GM19193 (cell line): ENCODE results near the gene MRPS15.

Source experiments
- POLR2A ChIP-seq: IDR thresholded peaks from 4 replicates; pipeline ENCODE4 v1.6.1; 2011; ENCODE audit not compliant: insufficient read depth, insufficient read length; ENCODE audit errors: extremely low read depth

MRPS15 gene

GRCh38 chr1:36463803-36464604, at the start of gene MRPS15:
Gene MRPS15 (minus strand): TSS chr1:36464384. CDS start chr1:36464275, 109 bp downstream.
- TF ChIP-seq POLR2A, result peak; percentile 92

GRCh38 chr1:36512842-36513241, 48.7 kb upstream of the MRPS15 start:
- TF ChIP-seq POLR2A, result no peak

DNA sequence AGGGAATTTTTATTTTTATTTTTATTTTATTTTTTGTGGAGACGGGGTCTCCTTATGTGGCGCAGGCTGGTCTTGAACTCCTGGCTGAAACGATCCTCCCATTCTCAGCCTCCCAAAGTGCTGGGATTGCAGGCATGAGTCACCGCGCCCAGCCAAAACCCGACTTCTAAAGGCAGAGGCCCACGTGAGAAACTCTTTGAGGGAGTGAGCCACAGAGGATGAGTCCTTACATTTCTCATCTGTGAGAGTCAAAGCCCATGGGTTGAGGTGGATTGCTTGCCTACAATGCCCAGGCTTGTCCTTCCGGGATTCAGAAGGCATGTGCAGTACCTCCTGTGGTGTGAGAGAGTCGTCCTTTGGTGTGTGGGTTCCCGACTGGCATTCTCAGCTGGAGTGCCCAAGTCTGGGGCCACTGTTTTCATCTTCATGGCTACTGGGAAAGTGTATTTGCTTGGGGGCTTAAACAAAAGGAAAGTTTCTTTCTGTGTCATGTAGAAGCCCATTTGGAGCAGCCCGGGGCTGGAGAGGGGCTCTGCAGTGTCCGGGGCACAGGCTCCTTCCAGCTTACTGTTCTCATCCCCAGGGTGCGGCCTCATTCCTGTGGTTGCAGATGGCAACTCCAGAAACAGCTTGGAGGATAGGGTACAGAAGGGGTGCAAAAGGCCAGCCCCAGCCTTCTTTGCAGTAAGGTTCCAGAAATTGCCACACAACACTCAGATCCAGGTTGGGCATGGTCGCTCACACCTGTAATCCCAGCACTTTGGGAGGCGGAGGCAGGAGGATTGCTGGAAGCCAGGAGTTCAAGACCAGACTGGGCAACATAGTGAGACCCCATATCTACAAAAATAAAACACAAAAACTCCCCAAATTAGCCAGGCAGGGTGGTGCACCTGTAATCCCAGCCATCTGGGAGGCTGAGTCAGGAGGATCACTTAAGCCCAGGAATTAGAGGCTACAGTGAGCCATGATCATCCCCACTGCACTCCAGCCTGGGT, 47.9 kb upstream of the MRPS15 start:
- TF ChIP-seq POLR2A, result no peak

DNA sequence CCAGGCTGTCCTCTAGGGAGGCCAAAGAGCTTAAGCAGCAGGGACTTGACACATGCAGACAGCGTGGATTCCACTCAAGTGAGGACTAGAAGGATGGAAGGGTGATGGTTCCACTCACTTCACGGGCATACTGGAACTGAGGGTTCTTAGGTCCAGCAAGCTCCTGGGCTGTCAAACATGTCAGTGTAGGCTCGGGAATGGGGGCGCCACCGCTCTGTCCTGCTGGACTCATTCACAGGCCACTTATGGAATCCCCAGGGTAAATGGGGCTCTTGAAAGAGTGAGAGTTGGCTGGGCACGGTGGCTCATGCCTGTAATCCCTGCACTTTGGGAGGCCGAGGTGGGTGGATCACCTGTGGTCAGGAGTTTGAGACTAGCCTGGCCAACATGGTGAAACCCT, 46.2 kb upstream of the MRPS15 start:
- TF ChIP-seq POLR2A, result no peak

- TF ChIP-seq POLR2A, result no peak
These were observed 44.1 kb upstream of the MRPS15 start for GRCh38 chr1:36508257-36508656.

DNA sequence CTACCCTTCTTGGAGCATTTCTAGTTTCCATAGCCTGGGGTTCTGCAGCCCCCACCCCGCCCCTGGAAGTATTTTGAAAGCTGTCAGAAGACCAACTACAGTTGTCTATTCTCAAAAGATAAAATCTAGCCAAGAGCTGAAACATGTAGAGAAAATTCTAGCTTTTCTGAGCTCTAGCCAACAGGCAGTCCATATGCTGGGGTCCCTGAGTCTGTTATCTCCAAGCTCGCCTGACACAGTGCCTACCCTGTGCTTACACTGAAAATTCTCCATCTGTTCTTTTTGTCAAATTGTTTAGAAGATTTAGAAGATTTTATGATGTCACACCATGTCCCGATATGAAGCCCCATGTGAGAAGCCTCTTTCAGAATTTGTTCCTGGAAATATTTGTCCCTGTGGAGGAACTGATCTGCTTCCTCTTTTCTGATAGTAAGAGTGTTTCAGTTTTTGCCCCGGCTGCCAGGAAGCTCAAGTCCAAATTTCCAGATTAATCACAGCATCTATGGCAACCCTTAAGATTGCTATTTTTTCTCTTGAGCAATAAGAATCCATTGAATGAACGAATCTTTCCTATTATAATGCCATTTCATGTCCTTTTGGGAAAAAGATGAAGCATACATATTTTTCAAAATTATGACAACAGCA, 42.2 kb upstream of the MRPS15 start:
- no peak for TF ChIP-seq POLR2A

DNA sequence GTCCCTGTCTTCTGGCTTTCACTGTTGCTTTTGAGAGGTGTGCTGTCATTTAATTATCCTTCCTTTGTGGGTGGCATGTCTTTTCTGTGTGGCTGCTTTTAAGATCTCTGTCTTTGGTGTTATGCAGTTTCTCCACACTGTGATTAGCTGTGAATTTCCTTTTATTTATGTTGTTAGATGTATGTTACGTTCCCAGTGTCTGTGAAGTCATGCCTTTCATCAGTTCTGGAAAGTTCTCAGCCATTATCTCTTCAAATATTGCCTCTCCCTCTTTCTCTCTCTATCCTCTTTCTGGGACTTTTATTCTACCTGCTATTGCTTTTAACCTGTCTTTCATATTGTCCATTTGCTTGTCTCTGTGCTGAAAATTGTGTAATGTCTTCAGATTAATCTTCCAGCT, 39.5 kb upstream of the MRPS15 start:
- no peak for TF ChIP-seq POLR2A

DNA sequence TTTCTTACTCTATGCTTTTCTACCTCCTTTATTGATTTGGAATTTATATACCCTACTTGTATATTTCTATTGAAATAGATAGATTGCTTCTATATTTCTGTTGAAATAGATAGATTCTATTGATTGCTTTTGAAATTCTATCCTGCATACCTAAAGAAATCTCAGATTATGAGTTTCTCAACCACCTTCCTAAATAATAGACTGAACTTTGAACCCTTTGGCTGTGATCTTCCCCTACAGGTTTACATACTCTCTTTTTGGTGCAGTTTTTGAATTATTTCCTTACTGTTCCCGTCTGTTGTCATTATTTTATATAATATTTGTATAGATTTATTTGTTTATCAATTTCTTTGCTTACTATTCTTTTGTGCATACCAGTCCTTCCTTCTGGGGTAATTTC, 39.0 kb upstream of the MRPS15 start:
- TF ChIP-seq POLR2A, result no peak

GRCh38 chr1:36502616-36503015, 38.4 kb upstream of the MRPS15 start:
- no peak for TF ChIP-seq POLR2A

DNA sequence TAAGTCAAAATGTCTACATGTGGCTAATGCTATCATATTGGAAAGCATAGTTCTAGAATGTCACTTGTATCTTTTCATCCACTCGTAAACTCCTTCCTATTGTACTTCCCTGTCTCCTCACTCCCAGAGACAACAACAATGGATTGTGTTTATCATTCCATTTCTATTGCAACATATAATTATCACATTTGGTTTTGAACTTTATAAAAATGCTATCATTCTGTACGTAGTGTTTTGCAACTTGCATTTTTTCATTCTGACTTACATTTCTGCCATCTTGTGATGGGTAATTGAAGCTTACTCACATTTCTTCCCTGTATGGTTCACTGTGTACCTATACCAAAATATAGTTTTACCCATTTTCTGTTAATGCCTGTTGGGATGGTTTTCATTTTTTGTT, 33.0 kb upstream of the MRPS15 start:
- TF ChIP-seq POLR2A, result no peak

GRCh38 chr1:36494971-36495370, 30.8 kb upstream of the MRPS15 start:
- no peak for TF ChIP-seq POLR2A

DNA sequence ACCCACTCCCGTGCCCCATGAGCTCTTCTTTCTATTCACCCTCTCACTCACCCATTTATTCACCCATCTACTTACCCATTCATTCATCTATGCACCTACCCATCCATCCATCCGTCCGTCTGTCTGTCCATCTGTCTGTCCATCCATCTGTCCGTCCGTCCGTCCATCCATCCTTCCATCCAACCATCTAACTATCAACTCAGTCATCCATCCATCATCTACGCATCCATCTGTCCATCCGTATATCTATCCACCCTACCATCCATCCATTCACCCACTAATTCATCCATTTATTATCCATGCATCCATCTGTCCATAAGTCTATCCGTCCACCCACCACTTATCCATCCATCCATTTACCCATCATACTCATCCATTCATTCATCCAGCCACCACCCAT, 29.3 kb upstream of the MRPS15 start:
- TF ChIP-seq POLR2A, result no peak

DNA sequence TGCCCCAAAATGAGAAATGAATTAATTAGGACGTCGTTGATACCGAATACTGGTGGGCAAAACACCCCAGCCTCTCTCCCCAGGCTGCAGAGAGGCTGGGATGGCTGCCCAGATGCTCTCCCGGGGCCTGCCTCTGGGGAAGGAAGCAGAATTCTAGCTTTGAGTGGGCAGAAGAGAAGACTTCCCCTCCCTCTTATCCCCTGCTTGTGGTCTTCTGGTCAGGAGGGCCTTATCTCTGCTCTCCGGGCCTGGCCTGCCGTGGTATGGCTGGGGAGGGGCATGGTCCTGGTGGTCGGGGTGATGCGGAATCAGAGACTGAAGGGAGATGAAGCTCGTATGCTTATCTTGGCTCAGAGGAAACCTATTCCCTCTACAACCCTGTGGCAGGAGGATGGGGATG, 28.3 kb upstream of the MRPS15 start:
- no peak for TF ChIP-seq POLR2A

DNA sequence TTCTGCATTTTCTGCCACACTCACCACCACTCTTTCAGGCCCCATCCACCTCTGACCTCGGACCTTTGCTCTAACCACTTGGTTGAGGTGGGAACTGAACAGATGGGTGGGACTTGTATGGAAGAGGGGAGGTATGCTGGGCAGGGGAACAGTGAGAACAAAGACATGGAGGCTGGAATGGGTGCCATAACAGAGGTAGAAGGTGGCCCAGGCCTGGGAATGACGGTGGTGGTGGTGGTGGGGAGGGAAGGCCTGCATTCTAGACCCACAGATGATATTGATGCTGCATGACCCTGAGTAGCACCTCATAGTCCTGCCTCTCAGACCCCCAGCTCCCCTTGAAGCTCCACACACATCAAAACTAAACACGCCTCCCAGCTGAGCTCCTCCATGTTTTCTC, 23.7 kb upstream of the MRPS15 start:
- TF ChIP-seq POLR2A, result no peak
